ENCODE data around the gene SLC3A2. TPM values are rescaled to one million over a fixed set of nuclear protein-coding genes. Genes with fewer than 3 reads are reported as not detected.

SLC3A2 gene
- total RNA-seq, 1 donor from 2014 or later = 441 TPM

- Histone ChIP-seq H3K36me3 (ENCODE audit: control insufficient read depth, insufficient read depth, low read length) (no peaks in the 10 kb centered on the region), H3K4me3 (ENCODE audit: low read depth, low read length) (no peak overlapping the region), H3K27me3 (ENCODE audit: control insufficient read depth, insufficient read depth, low read length) (no peaks in the 10 kb centered on the region)
- no peak for DNase-seq (ENCODE audit: low read depth)
- TF ChIP-seq, protein P1, sequence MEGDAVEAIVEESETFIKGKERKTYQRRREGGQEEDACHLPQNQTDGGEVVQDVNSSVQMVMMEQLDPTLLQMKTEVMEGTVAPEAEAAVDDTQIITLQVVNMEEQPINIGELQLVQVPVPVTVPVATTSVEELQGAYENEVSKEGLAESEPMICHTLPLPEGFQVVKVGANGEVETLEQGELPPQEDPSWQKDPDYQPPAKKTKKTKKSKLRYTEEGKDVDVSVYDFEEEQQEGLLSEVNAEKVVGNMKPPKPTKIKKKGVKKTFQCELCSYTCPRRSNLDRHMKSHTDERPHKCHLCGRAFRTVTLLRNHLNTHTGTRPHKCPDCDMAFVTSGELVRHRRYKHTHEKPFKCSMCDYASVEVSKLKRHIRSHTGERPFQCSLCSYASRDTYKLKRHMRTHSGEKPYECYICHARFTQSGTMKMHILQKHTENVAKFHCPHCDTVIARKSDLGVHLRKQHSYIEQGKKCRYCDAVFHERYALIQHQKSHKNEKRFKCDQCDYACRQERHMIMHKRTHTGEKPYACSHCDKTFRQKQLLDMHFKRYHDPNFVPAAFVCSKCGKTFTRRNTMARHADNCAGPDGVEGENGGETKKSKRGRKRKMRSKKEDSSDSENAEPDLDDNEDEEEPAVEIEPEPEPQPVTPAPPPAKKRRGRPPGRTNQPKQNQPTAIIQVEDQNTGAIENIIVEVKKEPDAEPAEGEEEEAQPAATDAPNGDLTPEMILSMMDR (IDR thresholded peaks at IDR 0.05; ENCODE audit: insufficient read depth, low read length, poor library complexity, severe bottlenecking) = no peak
Observed at GRCh38 chr11:62844154-62844553, 36.5 kb upstream of the SLC3A2 start.

DNA sequence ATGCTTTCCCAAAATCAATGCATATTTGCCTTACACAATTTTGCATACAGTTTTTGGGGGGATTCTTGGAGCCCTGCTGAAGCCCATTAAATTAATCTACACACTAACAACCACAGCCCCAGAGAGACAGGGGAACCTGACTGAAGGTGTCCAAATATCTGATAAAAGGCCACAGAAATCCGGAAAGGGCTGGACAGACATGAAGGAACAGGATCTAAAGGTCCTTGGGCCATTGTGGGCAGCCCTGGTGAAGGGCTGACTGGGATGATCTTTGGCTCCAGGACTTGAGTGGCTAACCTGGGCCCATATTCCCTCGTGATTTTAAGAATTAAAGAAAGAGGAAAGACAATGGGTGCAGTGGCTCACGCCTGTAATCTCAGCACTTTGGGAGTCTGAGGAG is 34.5 kb upstream of the SLC3A2 start:
- H3K27me3 ChIP-seq (ENCODE audit: control insufficient read depth, insufficient read depth, low read length) = no peaks in the 10 kb centered on the region
- TF ChIP-seq, protein P1 (IDR thresholded peaks at IDR 0.05; ENCODE audit: insufficient read depth, low read length, poor library complexity, severe bottlenecking) = no peak
- H3K36me3 ChIP-seq (ENCODE audit: control insufficient read depth, insufficient read depth, low read length) = no peaks in the 10 kb centered on the region
- no peak overlapping the region for H3K4me3 ChIP-seq (ENCODE audit: low read depth, low read length)
- DNase-seq (ENCODE audit: low read depth) = no peak

GRCh38 chr11:62847767-62848314 is 32.9 kb upstream of the SLC3A2 start:
- H3K27me3 ChIP-seq (ENCODE audit: control insufficient read depth, insufficient read depth, low read length) = no peaks in the 10 kb centered on the region
- TF ChIP-seq, protein P1 (IDR thresholded peaks at IDR 0.05; ENCODE audit: insufficient read depth, low read length, poor library complexity, severe bottlenecking) = no peak
- no peak for DNase-seq (ENCODE audit: low read depth)
- peaks cover 2% of the 10 kb centered on the region for H3K36me3 ChIP-seq (ENCODE audit: control insufficient read depth, insufficient read depth, low read length)
- no peak overlapping the region for H3K4me3 ChIP-seq (ENCODE audit: low read depth, low read length)

DNA sequence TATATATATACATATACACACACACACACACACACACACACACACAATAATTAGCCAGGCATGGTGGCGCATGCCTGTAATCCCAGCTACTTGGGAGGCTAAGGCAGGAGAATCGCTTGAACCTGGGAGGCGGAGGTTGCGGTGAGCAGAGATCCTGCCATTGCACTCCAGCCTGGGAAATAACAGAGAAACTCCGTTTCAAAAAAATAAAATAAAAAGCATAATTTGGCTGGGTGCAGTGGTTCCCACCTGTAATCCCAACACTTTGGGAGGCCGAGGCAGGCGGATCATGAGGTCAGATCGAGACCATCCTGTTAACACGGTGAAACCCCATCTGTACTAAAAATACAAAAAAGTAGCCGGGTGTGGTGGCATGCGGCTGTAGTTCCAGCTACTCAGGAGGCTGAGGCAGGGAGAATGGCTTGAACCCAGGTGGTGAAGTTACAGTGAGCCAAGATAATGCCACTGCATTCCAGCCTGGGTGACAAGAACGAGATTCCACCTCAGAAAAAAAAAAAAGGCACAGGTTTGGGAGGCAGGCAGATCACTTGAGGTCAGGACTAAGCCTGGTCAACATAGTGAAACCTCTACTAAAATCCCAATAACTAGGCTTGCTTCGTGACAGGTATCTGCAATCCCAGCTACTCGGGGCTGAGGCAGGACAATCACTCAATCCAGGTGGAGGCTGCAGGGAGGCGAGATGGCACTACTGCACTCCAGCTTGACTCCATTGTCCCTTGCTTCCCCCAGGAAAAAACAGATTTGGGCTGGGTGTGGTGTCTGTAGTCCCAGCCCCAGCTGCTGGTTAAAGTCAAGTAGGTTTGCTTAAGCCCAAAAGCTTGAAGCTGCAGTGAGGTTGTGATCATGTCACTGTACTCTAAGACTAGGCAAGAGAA is 29.5 kb upstream of the SLC3A2 start:
- no peak overlapping the region for H3K4me3 ChIP-seq (ENCODE audit: low read depth, low read length)
- DNase-seq (ENCODE audit: low read depth) = no peak

GRCh38 chr11:62851807-62852522 is 28.7 kb upstream of the SLC3A2 start:
- TF ChIP-seq, protein P1 (IDR thresholded peaks at IDR 0.05; ENCODE audit: insufficient read depth, low read length, poor library complexity, severe bottlenecking) = no peak
- DNase-seq (ENCODE audit: low read depth) = no peak
- no peak overlapping the region for H3K4me3 ChIP-seq (ENCODE audit: low read depth, low read length)

More for the DNA sequence above, 29.5 kb upstream of the SLC3A2 start:
- Histone ChIP-seq H3K36me3 (ENCODE audit: control insufficient read depth, insufficient read depth, low read length) (peaks cover 6% of the 10 kb centered on the region), H3K27me3 (ENCODE audit: control insufficient read depth, insufficient read depth, low read length) (no peaks in the 10 kb centered on the region)
- TF ChIP-seq, protein P1 (IDR thresholded peaks at IDR 0.05; ENCODE audit: insufficient read depth, low read length, poor library complexity, severe bottlenecking) = no peak

More at GRCh38 chr11:62851807-62852522, 28.7 kb upstream of the SLC3A2 start:
- Histone ChIP-seq H3K27me3 (ENCODE audit: control insufficient read depth, insufficient read depth, low read length) (no peaks in the 10 kb centered on the region), H3K36me3 (ENCODE audit: control insufficient read depth, insufficient read depth, low read length) (peaks cover 6% of the 10 kb centered on the region)
